ENCODE measurements around the gene C1QTNF9.
"Not testable (repeated sequence)": the region's sequence is repeated elsewhere in the genome, so short reads cannot be mapped to it uniquely, and the experiment has no call there.

Gene C1QTNF9, protein sequence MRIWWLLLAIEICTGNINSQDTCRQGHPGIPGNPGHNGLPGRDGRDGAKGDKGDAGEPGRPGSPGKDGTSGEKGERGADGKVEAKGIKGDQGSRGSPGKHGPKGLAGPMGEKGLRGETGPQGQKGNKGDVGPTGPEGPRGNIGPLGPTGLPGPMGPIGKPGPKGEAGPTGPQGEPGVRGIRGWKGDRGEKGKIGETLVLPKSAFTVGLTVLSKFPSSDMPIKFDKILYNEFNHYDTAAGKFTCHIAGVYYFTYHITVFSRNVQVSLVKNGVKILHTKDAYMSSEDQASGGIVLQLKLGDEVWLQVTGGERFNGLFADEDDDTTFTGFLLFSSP

DNA sequence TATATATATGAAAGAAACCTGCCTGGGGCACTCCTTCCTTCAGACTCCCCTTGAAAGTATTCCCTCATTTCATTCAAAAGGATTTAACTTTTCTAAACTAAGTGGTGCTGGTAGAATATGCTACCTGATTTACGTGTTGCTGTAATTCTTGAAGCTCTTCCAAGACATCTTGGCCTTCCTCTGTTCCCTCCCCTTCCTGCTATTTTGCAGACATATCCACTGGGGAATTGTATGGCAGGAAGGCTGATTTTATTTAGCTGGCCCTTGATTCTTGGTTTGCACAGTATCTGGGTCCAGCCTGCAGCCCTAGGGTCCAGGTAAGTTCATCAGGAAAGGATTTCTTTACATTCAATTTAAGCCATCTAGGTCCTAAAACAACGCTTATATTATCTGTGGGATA is at the start of gene C1QTNF9:
Gene C1QTNF9, plus strand, starts transcription at position 281 of the 400 bp plus-strand sequence. CDS start 6,424 bp downstream, outside the sequence.
- DNase-seq (ENCODE audit: low read depth, low spot score), result not testable (repeated sequence)

DNA sequence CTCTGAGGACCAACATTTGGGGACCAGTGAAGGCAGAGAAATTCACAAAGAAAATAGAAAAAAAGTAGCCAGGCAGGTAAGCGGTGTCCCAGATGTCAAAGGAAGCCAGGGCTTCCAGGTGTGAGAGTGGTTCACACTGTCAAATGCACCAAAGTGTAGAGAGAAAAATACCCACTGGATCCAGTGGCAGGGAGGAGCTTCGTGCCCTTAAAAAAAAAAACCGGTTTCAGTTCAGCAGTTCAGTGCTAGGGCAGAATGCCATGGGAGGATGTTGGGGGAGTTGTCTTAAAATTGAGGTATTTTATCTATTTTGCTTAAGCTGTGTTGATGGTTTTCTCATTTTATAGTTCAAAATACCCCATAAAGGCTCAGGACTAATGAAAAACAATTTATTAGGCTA is 47.8 kb upstream of the C1QTNF9 start:
- DNase-seq (ENCODE audit: low read depth, low spot score), result no peak

DNA sequence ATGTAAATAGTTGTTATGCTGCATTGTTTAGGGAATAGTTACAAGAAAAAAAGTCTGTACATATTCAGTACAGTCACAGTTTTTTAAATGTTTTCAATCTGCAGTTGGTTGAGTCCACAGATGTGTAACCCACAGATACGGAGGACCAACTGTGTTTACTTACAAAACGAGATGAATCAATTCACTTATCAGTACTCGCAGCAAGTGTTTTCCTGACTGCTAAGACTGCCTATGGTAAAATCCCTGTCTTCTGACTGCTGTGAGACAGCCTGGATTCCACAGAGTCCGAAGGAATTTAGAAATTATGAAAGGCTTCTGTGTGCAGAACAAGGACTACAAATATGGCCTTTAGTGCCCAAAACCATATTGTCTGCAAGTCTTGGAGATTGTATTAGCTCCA is 45.7 kb upstream of the C1QTNF9 start:
- DNase-seq (ENCODE audit: low read depth, low spot score), result no peak

DNA sequence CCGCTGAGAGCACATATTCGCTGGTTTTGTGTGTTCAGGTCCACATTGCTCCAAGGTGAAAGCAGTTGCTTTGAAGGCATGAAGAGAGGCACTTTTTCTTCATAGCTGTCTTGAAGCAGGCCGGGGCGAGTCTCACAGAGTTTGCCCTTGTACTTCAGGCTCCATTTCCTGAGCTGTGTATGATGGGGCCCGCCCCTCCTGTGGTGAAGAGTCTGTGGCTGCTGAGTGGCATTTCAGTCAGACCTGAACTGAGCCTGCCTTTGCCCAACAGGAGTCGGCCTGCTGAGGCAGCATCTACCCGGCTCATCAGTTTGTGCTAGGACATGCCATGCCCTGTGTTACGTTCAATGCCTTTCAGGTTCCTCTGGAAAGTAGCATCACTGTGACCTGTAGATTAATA is 44.4 kb upstream of the C1QTNF9 start:
- no peak for DNase-seq (ENCODE audit: low read depth, low spot score)

DNA sequence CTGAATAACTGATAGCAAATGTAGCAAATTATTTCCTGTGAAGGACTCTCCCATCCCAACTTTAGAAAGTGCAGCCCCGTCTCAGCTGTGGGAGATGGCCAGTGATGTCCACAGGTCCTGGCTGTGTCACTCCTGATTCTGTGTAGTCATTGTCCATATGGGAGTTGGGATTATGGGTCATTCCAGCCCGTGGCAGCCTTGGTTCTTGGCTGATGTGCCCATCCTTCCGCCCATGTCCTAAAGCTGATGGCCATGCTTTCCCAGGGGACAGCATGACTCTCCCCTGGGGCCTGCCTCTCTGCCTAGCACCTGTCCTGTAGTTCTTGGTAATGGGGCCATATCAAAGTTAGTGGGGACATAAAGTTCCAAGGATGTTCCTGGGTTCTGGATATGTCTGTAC is 43.9 kb upstream of the C1QTNF9 start:
- DNase-seq (ENCODE audit: low read depth, low spot score), result no peak

DNA sequence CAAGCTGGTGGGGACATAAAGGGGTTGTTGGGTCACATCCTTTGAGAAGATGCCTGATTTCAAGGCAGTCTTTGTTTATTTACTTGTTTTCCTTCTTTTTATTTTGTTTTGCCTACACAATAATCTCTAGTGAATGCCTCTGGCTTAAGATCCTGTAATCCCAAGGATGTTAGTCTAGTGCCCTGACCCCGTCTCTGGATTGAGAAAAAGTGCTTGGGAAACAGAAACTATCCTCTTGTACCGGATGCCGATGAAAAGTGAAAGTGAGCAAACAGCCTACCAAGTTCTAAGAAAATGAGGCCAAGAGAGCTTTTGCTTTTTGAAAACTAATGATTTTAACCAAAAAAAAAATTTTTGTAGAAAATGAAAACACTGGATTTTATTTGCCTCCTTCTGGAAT is 42.1 kb upstream of the C1QTNF9 start:
- DNase-seq (ENCODE audit: low read depth, low spot score), result no peak

DNA sequence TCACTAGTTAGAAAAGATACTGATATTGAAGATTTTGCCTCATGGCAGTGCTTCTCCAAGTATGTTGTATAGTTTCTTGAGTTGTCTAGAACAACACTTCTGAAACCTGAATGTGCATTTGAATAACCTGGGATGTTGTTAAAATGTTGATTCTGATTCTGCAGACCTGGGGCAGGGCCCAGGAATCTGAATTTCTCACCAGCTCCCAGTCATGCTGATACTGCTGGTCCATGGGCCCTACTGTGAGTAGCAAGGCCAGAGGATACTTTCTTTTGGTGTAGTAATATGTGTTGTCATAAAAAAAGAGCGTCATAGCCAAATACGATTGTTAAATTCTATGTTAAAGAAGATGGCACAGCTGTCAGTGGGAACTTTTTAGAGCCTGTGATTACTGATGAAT is 41.6 kb upstream of the C1QTNF9 start:
- no peak for DNase-seq (ENCODE audit: low read depth, low spot score)

DNA sequence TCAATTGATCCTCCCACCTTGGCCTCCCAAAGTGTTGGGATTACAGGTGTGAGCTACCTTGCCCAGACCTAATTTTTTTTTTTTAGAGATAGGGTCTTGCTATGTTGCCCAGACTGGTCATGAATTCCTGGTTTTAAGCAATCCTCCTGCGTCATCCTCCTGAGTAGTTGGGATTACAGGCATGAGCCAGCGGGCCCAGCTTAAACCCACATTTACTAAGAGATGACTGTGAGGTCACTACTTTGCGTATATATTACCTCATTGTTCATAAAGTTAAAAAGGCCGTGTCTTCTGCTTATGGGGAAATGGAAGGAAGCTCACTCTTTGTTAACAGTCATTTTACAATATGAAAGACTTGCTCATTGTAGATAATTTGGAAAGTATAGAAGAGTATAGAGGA is 39.6 kb upstream of the C1QTNF9 start:
- DNase-seq (ENCODE audit: low read depth, low spot score), result no peak

DNA sequence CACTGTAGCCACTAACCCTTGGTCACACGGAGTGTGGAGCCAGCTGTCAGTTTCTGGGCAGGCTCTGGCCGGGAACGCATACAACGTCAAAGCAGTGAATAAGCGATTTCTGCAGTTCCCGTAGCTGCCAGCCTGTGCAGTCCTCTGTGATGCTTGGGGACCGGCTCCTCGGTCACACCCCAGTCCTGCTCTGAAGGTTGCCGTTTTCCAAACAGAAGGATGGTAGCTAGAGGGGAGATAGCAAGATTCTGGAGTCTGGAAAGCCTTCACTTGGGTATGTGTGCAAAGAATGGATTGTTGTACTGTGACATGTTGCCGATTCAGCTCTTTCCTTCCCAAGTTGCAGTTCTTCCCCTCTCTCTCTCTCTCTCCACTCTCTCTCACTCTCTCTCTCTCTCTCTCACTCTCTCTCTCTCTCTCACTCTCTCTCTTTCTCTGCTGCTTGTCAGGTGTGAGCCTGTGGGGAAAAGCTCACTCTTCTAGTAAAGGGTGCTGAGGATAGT is 38.7 kb upstream of the C1QTNF9 start:
- no peak for DNase-seq (ENCODE audit: low read depth, low spot score)

DNA sequence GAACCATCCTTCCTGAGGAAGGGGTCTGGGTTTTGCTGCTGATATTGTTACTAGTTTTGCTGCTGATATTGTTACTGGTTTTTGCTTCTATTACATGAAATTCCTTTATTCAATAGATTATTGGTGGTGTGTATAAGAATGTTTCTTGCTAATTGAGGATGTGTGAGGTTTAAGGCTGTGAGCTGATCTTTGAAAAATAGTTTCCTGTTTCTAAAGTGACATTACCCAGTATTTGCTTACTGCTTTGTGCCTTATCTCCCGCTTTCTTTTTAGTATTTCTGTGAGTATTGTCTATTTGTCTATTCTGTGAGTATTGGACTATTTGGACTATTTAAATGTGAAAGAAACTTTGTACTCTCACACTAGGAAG is 38.2 kb upstream of the C1QTNF9 start:
- no peak for DNase-seq (ENCODE audit: low read depth, low spot score)

DNA sequence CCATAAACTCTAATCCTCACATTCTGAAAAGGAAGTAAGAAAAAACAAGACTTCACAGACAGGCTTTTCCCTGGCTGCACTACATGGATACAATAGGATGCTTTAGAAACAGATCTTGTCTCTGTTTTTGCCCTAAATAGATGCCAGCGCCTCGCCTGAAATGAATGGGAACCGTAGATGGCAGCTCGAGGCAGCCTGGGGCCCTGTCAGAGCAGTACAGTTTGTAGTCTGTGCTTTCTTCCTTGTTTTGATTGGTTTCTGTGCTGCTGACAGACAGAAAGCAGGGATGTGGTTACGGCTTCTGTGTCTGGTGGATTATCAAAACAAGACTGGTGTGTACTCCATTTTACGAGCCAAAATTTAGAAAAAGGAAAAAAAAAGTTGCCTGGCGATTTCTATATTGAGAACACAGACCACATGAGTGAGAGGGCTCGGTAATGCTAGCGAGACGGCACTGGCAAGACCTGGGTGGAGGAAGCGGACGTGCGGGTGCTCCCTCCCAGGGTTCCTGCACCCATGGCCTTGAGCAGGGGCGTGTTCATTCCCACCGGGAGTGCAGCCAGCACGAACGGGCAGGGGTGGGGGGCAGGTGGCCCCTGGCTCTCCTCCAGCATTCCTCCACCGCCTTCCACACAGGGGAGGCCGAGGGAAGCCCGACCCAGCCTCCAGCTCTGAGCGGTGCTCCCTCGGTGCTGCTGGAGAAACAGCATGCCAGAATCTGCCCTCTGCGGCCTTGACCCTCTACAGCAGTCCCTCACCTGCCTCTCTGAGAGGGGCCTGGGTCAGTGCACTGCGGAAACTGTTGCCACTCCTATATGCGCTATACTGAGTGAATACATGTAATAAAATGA is 37.6 kb upstream of the C1QTNF9 start:
- DNase-seq (ENCODE audit: low read depth, low spot score), result peak; percentile 62

DNA sequence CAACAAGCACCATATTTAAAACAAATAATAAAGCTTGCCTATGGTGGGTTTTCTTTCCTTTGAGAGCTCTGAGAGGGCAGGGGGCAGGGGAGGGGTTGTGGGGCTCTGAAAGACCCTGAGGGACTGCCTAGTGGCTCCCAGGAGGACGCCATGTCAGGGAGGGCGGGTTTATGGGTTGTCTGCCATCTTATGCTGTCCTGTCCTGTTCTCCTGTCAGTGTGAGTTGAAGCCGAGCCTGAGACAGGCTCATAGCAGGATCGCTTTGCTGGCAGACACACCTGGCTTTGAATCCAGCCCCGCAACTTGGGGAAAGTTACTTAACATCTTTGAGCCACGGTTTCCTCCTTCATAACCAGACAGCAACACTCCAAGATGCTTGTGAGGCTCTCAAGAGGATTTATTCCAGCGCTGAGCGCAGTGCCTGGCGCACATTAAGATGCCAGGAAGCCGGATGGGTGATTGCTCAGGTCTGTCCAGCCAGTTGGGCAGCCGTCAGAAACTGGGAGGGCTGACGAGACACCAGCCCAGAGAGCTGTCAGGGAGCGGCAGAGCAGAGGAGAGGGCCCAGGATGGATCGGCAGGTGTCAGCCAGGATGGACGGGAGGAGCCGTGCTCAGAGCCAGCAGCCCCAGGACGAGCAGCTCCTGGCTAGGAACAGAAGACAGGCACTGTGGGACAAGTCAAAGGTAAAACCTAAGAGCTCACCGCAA is 36.8 kb upstream of the C1QTNF9 start:
- DNase-seq (ENCODE audit: low read depth, low spot score), result no peak

DNA sequence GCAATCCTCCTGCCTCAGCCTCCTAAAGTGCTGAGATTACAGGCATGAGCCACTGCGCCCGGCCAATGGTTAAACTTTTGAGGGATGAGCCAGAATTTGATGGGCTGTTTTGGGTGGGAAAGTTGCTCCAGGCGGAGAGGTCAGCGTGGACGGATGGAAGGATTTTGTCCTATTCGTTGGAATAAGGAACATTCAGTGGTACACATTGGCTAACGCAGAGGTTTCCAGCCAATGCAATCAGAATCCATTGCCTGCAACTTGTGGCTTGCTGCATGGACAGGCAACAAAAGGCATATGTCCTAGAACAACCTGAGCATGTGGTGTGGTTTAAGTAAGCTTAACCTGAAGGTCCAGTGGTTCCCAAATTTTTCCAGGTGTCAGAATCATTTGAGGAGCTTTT is 35.5 kb upstream of the C1QTNF9 start:
- no peak for DNase-seq (ENCODE audit: low read depth, low spot score)

DNA sequence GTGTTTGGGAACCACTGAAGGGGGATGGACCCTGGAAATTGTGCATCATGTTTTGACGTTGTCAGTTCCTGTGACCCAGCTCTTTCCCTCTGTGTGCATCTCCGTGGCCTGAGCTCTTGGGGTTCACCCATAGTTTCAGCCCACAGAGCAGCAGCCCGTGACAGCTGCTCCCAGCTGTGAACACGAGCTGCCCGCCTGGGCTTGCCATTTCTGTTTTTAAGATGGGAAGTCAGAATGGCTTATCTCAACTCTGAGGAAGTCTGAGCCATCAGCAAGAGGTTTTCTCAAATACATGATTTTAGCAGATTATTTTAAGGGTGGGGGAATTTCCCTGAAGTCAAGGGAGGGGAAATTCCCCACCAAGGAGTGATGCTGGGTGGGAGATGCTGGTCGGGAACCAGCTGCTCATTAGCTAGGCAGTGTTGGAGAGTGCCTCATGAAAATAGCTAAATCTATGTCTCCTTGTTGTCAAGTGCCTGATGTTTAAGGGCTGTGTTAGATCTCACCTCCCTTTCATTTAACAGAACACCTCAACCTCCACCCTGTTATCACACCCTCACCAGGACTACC is 34.8 kb upstream of the C1QTNF9 start:
- DNase-seq (ENCODE audit: low read depth, low spot score), result no peak

DNA sequence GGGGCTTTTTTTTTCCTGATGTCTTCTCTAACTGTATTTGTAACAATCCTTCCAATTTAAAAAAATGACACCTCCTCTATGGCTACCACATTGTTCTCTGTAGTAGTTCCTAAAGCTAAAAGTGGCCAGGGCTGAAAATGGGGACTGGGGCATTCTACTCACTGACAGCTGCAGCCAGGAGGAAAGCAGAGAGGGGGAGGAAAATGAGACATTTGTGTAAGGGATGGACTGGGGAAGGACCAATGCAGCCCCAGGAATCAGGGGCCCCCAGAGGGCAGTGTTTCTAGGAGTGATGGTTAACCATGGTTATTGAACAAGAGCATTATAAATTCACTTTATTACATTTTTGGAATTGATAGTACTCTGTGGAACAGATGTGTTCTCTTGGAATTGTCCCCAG is 34.3 kb upstream of the C1QTNF9 start:
- DNase-seq (ENCODE audit: low read depth, low spot score), result no peak

DNA sequence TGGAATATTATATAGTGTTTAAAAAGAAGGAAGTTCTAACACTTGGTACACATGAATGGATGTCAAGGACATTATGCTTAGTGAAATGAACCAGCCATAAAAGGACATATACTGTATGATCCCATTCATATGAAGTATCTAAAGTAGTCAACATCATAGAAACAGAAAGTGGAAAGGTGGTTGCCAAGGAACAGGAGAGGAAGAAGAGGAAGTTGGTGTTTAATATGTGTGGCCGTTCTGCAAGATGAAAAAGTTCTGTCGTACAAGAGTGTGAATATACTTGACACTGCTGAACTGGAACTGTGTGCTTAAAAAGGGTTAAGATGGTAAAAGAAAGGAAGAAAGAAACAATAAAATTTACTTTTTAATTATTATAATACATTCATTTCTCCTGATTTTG is 33.1 kb upstream of the C1QTNF9 start:
- DNase-seq (ENCODE audit: low read depth, low spot score), result no peak

DNA sequence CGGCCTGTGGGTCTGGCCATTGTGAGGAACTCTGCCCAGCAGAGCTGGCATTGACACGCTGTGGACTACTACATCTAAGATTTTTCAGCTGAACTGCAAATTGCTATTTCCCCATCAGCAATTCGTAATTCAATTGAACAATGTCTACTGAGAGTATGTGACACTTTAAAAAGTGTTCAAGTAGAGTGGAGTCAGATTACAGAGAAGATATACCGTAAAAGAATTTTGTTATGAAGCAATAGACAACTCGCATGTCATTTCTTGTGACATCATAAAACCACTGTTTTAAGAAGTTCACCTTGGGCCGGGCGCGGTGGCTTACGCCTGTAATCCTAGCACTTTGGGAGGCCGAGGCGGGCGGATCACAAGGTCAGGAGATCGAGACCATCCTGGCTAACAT is 32.5 kb upstream of the C1QTNF9 start:
- DNase-seq (ENCODE audit: low read depth, low spot score), result no peak

DNA sequence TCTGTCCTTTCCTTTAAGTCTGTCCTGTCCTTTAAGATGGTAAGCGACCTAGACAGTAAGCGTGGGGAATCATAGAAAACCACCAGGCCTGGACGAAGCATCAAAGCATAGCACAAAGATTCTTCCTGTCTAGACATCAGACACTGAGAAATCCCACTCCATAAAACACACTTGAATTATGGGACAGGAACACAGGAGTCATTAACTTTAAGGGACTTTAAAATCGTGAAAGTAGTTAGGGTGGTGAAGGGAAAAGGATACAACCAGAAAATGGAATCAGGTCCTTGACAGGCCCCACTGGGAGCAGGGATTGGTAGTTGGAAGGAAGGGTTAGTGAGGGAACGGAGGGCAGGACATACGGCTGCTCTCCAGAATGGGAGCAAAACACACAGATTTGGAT is 31.6 kb upstream of the C1QTNF9 start:
- DNase-seq (ENCODE audit: low read depth, low spot score), result no peak

DNA sequence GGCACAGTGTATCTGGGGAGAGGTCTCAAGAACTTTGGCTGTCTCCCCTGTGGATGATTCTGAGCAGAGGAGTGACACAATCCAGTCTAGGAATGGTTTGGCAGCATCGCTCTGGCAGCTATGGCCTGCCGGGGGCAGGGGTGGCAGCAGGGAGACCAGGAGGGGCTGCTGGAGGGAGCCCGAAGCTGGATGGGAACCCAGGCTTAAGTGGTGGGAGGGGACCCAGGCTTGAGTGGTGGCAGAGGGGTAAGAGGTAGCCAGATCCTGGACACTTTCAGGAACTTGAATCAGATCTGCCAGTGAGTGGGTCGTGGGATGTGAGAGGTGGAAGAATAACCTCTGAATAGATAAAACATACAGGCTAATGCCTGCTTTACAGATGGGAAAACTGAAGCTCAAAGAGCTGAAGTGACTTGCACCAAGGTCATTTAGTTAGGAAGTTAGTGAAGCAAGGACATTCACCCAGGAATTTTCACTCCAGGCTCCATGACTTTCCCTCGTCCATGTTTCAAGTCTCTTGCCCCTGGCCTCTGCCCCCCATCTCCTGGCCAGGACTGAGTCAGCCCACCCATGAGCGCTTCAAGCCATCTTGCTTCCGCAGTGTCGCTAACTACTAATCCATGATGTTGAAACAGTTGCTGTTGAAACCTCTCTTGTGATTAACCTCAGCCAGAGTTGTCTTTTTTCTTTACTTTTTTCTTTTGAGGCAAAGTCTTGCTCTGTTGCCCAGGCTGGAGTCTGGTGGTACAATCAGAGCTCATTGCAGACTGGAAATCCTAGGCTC is 29.9 kb upstream of the C1QTNF9 start:
- no peak for DNase-seq (ENCODE audit: low read depth, low spot score)

DNA sequence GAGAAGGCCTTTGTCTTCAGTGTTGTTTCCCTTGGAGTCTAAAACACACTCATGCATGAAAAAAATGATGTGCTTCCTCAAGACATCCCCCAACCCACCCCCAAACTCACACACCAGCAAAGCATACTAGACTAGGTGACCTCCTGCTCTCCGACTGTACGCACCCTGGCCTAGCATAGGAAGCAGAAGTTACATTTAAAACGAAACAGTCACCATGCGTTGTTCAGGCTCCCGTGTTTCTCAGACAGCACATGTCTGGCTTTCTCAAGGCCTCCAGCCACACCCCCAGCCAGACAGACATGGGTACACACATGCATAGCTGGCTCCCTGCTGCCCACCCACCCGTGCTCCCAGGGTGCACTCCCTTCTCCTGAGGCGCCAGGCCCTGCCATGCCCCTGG is 28.7 kb upstream of the C1QTNF9 start:
- DNase-seq (ENCODE audit: low read depth, low spot score), result no peak

All from smooth muscle cell of the brain vasculature (primary cell).